VCaP (cell line): Measurements from ENCODE around the gene SIPA1L3.

Experiments
- H3K27ac ChIP-seq: fragments of 450-650 bp; 2 replicates; pipeline ENCODE4 v1.5.1; 2017
- TF ChIP-seq, protein P1 (sequence below): fragments of 450-650 bp; conservative IDR thresholded peaks from 2 replicates; pipeline ENCODE4 v1.5.1; 2017; ENCODE audit warnings: mild to moderate bottlenecking, moderate library complexity

Gene SIPA1L3

GRCh38 chr19:38182536-38183210, 275.7 kb downstream of the SIPA1L3 start:
- no peak overlapping the region for H3K27ac ChIP-seq
- TF ChIP-seq, protein P1, sequence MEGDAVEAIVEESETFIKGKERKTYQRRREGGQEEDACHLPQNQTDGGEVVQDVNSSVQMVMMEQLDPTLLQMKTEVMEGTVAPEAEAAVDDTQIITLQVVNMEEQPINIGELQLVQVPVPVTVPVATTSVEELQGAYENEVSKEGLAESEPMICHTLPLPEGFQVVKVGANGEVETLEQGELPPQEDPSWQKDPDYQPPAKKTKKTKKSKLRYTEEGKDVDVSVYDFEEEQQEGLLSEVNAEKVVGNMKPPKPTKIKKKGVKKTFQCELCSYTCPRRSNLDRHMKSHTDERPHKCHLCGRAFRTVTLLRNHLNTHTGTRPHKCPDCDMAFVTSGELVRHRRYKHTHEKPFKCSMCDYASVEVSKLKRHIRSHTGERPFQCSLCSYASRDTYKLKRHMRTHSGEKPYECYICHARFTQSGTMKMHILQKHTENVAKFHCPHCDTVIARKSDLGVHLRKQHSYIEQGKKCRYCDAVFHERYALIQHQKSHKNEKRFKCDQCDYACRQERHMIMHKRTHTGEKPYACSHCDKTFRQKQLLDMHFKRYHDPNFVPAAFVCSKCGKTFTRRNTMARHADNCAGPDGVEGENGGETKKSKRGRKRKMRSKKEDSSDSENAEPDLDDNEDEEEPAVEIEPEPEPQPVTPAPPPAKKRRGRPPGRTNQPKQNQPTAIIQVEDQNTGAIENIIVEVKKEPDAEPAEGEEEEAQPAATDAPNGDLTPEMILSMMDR = no peak

- TF ChIP-seq, protein P1 = no peak
These were observed 276.4 kb downstream of the SIPA1L3 start for GRCh38 chr19:38183251-38183897.

GRCh38 chr19:38184815-38185214, 277.8 kb downstream of the SIPA1L3 start:
- TF ChIP-seq, protein P1 = no peak
- H3K27ac ChIP-seq = no peak overlapping the region

More at GRCh38 chr19:38183251-38183897, 276.4 kb downstream of the SIPA1L3 start:
- H3K27ac ChIP-seq = no peak overlapping the region

DNA sequence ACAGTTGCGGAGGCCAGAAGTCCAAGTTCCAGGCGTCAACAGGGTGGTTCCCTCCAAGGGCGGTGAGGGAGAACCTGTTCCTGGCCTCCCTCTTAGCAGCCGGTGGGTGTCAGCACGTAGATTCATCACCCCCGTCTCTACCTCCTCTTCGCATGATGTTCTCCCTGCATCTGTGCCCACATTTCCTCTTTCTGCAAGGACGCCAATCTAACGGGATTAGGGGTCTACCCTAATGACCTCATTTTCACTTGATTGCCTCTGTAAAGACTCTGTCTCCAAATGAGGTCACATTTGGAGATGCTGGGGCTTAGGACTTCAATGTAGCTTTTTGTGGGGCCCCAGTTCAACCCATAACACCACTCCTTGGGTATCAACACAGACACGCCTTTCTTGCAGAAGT, 278.6 kb downstream of the SIPA1L3 start:
- H3K27ac ChIP-seq = no peak overlapping the region
- TF ChIP-seq, protein P1 = no peak

DNA sequence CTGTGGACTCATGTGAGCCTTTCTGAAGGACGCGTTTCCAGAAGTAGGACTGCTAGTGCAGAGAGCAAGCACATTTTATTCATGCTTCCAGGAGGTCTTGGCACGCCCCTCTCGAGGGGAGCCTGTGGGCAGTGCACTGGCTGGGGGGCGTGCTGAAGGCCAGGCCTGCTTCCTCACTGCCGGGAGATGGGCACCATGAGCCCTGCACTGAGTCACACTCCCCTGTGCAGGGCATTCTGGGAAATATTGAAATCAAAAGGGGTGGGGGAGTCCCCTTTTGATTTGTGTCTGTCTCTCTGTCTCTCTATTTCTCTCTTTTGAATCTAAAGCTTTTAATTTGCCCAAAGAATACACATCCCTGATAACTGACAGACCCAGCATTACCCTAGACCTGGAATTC, 283.1 kb downstream of the SIPA1L3 start:
- TF ChIP-seq, protein P1 = no peak
- no peak overlapping the region for H3K27ac ChIP-seq

GRCh38 chr19:38190793-38191192, 283.8 kb downstream of the SIPA1L3 start:
- TF ChIP-seq, protein P1 = no peak
- H3K27ac ChIP-seq = no peak overlapping the region

DNA sequence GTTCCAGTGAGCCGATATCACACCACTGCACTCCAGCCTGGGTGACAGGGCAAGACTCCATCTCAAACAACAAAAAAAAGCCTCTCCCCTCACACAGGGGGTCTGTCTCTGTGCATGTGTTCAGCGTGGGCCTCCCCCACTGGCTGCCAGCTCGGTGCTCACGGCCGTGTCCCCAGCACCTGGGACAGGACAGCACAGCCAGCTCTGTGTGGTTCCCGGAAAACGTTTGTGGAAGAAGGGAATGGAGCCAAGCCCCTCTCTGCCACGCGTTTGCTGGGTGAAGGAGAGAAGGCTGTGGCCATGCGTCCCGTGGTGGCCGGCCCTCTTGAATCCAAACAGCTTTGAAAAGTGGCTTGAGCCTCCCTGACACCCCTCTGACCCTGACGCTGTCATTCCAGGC, 284.7 kb downstream of the SIPA1L3 start:
- H3K27ac ChIP-seq = no peak overlapping the region
- TF ChIP-seq, protein P1 = no peak
